Right ventricle myocardium superior (tissue), 1 donor: ENCODE measurements around the gene MIOS. TPM values are rescaled to one million over a fixed set of nuclear protein-coding genes. Genes with fewer than 3 reads are reported as not detected.
A peak's percentile ranks its signal among the peaks of the same experiment; 100 is the strongest.

Source experiments
- ATAC-seq: fragments of 200-7000 bp; cut with Tn5 transposase; one replicate; pipeline ENCODE4 v1.9.1; 2020; ENCODE audit warnings: mild to moderate bottlenecking; ENCODE audit not compliant: poor library complexity
- DNase-seq: peaks from one replicate; pipeline ENCODE4 v3.0.0-alpha.2; 2020
- intact Hi-C: fragments of 100-400 bp; cut with DNase I; formaldehyde crosslinking; loops from one replicate; pipeline ENCODE4 v1.11.2; 2022
- total RNA-seq: library from RNA; stranded (reverse); fragmentation: NEBNext Ultra II Directional; extraction: Animal tissue kit (Norgen Biotek cat#: 25700); gene quantifications from one replicate; pipeline ENCODE4 v1.2.1, GENCODE V29; 2021
- donor health status: DM: no; HTN: yes; CAD: no; lungs with severe emphysema.

The MIOS gene
- total RNA-seq, 1 donor from 2014 or later, result 23.5 TPM

- ATAC-seq (no peak), DNase-seq (no peak)
- intact Hi-C loops, result no loop called here
These were observed 9.7 kb downstream of the MIOS start for GRCh38 chr7:7576344-7576743.

DNA sequence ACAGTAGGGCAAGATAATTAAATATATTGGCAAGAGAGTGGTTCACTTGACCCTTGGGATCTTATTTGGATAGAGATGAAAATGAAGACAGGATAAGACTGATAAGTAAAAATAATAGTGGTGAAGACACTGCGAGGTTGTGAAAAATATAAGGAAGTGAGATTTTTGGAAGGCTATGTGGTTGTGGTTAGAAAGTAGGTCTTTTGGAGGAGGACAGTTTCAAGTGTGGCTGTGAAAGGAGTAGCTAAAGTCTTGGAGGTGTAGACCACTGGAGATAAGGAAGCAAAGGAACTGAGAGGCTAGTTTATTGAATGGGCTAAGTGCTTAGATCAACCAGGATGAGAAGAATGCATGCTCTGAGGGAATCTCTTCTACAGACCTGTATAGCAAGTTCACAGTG, 11.2 kb downstream of the MIOS start:
- intact Hi-C loops, result no loop called here
- DNase-seq, result no peak
- no peak for ATAC-seq

DNA sequence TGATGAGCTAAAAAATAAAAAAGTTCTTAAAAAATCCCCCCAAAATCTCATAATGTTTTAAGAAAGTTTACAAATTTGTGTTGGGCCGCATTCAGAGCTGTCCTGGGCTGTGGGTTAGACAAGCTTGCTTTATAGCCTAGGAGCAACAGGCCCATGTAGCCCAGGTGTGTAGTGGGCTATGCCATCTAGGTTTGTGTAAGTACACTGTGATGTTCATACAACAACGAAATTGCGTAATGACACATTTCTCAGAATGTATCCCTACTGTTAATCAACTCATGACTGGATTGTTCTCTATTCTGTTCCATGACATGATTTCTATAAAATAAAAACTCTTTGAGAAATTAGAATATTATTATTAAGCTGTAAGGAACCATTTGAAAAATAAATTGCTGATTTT, 13.0 kb downstream of the MIOS start:
- no peak for DNase-seq
- no peak for ATAC-seq
- intact Hi-C loops, result no loop called here

DNA sequence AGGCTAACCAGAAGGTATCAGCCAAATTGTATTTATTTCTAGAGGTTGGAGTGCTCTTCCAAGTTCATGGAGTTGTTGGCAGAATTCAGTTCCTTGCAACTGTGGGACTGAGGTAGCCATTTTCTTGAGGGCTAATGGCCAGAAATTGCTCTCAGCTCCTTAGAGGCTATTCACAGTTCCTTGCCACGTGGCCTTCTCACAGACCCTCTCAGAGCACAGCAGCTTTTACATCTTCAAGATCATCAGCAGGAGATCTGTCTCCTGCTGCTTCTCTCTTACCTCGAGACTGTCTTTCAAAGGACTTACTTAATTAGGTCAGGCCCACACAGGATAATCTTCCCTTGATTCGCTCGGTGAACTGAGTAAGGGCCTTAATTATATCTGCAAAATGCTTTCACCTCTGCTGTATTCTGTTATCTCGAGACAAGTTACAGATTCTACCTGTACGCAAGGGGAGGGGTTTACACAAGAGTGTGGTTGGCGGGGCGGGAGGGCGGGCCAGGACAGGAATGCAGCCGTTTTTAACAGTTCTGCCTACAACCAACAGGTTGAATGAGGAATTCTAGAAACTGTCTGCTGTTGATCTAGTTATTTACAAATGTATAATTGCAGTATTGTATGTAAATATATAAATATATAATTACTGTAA, 15.0 kb downstream of the MIOS start:
- ATAC-seq (no peak), DNase-seq (no peak)
- intact Hi-C loops, result no loop called here

DNA sequence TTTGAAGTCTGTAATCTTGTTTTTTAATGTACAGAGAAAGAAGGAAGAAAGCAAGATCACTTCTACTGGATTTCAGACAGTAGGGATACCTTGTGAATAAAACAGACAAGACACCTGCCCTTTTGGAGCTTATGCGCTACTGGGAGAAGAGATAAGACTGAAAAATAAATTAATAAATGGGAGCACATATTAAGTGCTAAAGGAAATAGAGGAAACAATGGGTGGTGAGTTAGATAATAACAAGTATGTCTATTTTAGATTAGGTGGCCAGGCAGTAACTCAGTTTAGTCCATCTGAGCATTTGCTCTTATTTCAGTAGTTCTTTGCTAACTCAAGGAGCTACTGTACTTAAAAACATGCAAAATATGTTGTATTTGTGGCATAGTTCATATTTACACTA, 15.9 kb downstream of the MIOS start:
- no peak for DNase-seq
- intact Hi-C loops, result no loop called here
- ATAC-seq, result no peak

DNA sequence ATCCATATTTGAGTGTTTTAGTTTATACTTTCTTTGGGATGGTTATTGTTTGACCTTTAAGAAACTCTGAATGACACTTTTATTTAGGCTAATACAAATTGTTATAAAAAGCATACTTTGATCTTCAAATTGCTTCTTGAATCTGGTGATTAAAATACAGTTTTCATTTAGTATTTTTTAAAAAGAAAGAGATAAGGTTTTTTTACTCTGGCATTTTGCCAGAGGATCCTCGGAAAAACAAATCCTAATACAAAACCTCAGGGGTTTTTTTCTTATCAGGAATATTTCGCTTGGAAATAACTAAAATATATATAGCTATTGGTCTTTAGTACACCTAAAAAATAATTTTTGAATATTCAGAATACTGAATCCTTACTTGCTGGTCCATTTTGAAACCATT, 17.0 kb downstream of the MIOS start:
- DNase-seq, result no peak
- intact Hi-C loops, result no loop called here
- no peak for ATAC-seq

DNA sequence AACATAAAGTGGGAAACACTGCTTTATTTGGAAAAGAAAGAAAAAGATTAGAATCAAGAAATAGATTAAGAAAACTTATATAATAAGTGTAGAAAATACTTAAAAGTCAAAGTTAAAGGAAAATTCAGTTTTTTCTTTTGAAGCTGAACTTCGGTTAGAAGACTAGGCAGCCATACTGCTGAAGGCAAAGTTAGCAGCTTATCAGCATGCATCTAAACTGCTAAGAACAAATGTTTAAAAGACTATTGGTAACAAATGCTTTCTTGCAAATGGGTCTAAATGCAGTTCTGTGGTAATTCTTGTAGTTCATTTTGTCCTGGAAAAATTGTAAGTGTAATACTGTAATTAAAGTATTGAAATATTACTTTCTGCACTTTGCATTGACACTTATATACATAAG, 18.0 kb downstream of the MIOS start:
- DNase-seq, result no peak
- ATAC-seq, result no peak
- intact Hi-C loops, result no loop called here

GRCh38 chr7:7585241-7585928, 18.7 kb downstream of the MIOS start:
- intact Hi-C loops, result no loop called here
- DNase-seq, result no peak
- no peak for ATAC-seq

- DNase-seq (no peak), ATAC-seq (peak; percentile 38)
- intact Hi-C loops, result no loop called here
These were observed 28.8 kb downstream of the MIOS start for GRCh38 chr7:7595451-7595850.

- DNase-seq, result no peak
- ATAC-seq, result no peak
- intact Hi-C loops, result no loop called here
These were observed 29.5 kb downstream of the MIOS start for GRCh38 chr7:7596176-7596575.

- ATAC-seq, result no peak
- intact Hi-C loops, result no loop called here
- no peak for DNase-seq
These were observed 40.3 kb downstream of the MIOS start for GRCh38 chr7:7607010-7607409.

DNA sequence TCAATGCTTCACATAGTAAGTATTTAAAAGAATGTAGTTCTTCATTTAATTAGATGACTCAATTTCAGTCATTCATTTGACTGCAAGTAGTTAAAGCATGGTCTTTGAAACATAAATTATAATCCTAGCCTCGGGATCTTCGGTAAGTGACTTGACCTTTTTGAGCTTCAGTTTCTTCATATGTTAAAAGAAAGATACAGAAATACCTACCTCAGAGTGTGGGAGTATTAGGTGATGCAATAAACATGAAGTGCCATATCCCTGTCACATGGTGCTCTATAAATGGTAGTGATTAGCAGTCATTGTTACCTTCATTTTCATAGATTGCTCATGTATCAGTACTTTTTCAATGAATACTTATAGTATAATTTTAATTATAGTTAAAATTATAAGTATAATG, 42.6 kb downstream of the MIOS start:
- ATAC-seq, result no peak
- no peak for DNase-seq
- intact Hi-C loops, result no loop called here

GRCh38 chr7:7612519-7612918, 45.8 kb downstream of the MIOS start:
- intact Hi-C loops, result no loop called here
- ATAC-seq (no peak), DNase-seq (no peak)

- intact Hi-C loops, result no loop called here
- ATAC-seq, result no peak
These were observed 46.5 kb downstream of the MIOS start for GRCh38 chr7:7613210-7613609.

DNA sequence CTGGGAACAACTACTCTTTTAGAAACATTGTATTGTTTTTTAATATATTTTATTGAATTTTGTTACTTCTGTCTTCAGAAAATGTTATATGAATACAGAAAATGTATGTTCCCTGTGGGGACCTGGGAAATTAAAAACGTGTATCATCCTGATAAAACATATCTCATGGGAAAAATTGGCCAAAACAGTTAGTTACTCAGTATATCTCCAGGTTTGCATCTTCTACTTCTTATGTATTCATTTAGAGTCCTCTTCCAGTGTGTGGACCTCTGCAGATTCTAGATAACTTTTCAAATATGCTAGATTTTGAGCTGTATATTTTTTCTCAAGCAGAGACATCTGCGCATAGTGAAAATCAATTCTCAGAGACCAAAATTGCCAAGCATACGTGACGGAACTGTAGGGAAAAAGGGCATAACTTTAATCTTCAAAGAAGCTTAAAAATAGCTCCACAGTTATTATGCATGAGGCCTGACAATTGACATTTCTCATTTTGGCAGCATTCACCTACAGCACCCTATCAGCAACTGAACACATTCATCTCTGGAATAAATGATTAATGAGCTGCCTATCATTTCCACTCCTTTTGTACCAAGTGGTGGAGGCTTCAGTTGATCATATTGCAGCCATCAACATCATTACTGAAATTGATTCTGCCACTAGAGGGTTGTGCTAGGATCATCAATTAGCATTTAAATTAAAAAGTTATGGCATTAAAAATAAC, 47.5 kb downstream of the MIOS start:
- no peak for ATAC-seq
- intact Hi-C loops, result no loop called here
- DNase-seq, result no peak

More at GRCh38 chr7:7613210-7613609, 46.5 kb downstream of the MIOS start:
- no peak for DNase-seq

DNA sequence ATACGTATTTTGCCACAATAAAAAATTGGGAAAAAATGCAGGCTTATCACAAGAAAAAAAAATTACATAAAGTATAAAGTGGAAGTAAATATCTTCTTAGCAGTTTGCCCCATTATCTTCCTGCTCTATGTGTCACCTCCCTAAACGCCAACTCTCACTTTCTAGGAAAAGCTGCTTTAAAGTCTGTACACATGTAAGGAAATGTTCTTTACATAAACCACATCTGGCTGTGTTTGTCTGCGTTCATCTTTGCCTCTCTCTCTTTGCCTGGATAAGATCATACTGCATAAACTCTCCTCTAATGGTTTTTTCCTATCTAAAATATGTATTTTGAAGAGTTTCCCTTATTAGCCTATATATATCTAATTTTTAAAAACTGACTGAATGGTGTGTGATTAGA, 50.9 kb downstream of the MIOS start:
- no peak for DNase-seq
- intact Hi-C loops, result no loop called here
- ATAC-seq, result no peak

GRCh38 chr7:7618410-7618809, 51.7 kb downstream of the MIOS start:
- intact Hi-C loops, result no loop called here
- no peak for DNase-seq
- no peak for ATAC-seq

- intact Hi-C loops, result no loop called here
- no peak for ATAC-seq
These were observed 53.6 kb downstream of the MIOS start for GRCh38 chr7:7620236-7620635.

GRCh38 chr7:7620644-7621210, 54.0 kb downstream of the MIOS start:
- DNase-seq, result no peak
- intact Hi-C loops, result no loop called here
- ATAC-seq, result no peak

More at GRCh38 chr7:7620236-7620635, 53.6 kb downstream of the MIOS start:
- DNase-seq, result no peak

GRCh38 chr7:7628476-7628875, 61.8 kb downstream of the MIOS start:
- ATAC-seq (no peak), DNase-seq (no peak)
- intact Hi-C loops, result no loop called here
